Hypothalamus (tissue), 51 donors: Measurements from ENCODE around the gene CNOT11.
"Not testable (repeated sequence)": the region's sequence is repeated elsewhere in the genome, so short reads cannot be mapped to it uniquely, and the experiment has no call there.

Source experiments
- DNase-seq, 51 donors: peaks; one replicate each; lab custom pipeline; 2025; lab: John Stamatoyannopoulos, UW

CNOT11 gene

DNA sequence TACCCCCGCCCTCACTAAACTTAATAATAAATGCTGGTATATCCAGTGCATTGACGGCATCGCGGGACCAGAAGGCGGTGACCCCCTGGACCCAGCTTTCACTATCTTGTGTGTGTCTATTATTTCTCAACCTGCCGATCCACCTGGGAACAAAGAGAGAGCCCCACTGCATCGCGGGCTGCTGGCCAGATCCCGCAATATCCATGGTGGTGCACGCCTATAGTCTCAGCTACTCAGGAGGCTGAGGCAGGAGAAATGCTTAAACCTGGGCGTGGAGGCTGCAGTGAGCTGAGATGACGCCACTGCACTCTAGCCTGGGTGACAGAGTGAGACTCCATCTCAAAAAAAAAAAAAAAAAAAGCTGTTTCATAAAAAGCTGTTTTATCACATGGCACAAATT is 7.8 kb upstream of the CNOT11 start:
- not testable (repeated sequence) for DNase-seq

DNA sequence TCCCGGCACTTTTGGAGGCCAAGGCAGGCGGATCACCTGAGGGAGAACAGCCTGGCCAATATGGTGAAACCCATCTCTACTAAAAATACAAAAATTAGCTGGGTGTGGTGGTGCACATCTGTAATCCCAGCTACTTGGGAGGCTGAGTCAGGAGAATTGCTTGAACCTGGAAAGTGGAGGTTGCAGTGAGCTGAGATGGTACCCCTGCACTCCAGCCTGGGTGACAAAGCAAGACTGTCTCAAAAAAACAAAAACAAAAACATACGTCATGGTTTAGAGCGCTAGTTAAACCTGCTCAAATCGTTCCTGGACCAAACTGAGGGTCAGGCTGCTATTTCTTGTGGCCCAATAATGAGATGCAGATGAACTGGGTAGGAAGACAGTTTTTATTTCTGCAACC is 7.2 kb upstream of the CNOT11 start:
- DNase-seq: not testable (repeated sequence)

DNA sequence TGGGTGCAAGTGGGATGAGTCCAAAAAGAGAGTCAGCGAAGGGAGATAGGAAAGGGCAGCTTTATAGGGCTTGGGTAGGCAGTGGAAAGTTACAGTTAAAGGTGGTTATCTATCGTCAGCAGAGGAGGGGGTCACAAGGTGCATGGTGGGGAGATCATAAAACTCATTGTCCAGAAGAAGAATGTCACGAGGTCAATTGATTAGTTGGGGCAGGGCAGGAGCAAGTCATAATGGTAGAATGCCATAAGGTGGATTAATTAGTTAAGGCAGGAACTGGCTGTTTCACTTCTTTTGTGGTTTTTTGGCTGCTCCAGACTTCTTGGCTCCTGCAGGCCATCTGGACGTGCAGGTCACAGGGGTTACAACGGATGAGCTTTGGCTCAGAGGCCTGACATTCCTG is 3.9 kb upstream of the CNOT11 start:
- not testable (repeated sequence) for DNase-seq

DNA sequence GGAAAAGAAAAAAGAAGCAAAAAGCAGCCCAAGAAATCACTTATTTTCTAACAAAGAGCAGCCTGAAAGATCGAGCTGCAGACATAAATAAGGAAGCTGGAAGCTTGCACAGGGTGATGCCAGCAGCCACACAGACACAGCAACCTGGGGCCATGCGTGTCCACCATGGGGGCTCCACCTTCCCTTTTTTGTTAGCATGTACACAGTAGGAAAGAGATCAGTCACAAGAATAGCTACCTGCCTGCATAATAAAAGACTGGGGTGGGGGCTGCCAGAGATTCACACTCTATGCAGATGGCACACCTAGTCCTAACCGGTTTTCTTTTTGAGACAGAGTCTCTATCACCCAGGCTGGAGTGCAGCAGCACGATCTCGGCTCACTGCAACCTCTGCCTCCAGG is 2.9 kb upstream of the CNOT11 start:
- DNase-seq: no peak

DNA sequence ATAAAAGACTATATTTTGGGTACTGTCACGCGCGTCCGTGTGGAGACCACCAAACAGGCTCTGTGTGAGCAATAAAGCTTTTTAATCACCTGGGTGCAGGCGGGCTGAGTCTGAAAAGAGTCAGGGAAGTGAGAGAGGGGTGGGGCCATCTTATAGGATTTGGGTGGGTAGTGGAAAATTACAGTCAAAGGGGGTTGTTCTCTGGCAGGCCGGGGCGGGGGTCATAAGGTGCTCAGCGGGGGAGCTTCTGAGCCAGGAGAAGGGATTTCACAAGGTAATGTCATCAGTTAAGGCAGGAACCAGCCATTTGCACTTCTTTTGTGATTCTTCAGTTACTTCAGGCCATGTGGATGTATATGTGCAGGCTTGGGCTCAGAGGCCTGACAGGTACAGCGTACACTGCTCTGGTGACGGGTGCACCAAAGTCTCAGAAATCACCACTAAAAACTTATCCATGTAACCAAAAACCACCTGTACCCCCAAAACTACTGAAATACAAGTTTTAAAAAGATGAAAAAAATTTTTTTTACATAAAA is 1.4 kb upstream of the CNOT11 start:
- not testable (repeated sequence) for DNase-seq

DNA sequence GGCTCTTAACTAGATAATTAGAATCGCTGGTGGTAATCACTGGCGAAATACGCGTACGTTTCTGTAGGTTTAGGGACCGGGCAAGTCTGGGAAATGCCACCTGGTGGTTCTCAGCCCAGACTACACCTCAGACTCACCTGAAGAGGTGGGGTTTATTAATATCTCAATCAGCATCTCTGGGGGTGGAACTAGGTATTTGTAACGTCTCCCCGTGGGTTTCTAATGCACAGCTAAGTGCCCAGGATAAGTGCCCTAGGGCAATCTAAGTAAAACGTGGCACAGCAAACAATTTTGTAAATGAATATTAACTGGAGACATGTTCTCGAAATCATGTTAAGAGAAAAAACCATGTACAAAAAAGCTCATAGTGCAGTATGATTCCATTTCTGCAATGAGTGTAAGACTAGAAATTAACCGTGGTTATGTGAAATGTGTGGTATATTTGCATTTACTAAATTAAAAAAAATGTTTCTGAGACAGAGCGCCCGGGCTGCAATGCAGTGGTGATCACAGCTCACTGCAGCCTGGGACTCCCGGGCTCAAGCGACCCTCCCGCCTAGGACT is 760 bp upstream of the CNOT11 start:
- DNase-seq: peak in 2 of 51 donors; percentile 2 to 6

DNA sequence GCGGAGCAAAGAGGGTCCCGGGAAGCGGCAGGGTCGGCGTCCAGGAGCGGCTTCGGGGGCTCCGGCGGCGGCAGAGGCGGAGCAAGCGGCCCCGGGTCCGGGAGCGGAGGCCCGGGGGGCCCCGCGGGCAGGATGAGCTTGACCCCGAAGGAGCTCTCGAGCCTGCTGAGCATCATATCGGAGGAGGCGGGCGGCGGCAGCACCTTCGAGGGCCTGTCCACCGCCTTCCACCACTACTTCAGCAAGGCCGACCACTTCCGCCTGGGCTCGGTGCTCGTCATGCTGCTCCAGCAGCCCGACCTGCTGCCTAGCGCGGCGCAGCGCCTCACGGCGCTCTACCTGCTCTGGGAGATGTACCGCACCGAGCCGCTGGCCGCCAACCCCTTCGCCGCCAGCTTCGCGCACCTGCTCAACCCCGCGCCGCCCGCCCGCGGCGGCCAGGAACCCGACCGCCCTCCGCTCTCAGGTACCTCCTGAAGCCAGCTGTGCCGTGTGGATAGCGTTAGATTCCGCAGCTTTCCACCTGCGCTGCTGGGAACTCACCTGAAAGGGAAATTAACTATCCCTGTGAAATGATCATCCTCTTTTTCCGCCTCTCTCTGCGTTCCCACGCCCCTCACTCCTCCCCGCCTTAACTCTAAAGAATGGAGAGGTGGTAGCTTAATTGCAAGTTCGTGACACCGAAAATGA is 472 bp downstream of the CNOT11 start:
- peak in 22 of 51 donors; percentile 15 to 69 (median 44) for DNase-seq

DNA sequence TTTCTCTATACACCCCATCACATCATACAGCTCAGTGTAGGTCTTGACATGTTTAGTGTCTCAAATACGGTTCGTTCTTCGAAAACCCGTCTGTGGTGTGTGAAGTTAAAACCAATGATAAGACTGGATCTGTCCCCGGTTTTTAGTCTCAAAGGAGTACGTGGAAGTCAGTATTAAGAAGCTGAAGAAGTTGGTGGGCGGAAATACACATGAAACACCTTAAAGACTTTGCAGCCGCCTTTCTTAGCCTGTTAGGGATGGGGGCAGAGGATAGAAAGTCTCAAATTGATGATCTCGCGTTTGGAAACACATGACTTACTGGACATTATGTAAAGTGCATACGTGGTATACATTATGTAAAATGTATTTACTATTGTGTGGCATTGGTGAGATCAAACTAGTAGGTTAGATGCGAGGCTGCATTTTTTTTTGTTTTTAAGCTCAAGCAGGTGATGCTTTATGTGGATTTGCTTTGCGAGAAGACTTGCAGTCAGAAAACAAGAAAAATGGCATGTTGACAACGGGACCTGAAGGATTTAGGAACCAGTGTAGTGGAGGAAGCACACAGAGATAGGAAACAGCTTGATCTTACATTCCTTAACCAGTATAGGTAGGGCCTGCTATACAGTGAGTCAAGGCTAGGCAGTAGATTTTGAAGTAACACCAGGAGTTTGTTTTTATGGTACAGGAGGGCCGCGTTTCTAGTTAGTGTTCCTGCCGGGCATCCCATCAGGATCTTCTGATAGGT is 1.2 kb downstream of the CNOT11 start:
- no peak for DNase-seq

DNA sequence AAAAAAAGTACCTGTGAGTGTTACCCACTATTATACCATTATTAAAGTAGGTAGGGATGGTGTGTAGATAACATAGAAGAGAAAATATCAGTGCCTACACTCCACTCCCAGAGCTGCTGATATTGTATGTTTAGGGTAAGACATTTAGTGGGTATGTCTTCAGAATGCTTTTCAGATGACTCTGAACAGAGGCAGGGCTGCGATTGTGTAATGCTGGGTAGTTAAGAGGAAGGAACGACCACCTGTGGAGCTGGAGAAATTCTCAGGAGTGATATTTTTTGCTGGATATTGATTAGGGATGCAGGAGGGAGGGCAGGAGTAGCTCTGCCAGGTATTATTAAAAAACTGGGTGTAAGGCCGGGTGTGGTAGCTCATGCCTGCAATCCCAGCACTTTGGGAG is 2.8 kb downstream of the CNOT11 start:
- no peak for DNase-seq

DNA sequence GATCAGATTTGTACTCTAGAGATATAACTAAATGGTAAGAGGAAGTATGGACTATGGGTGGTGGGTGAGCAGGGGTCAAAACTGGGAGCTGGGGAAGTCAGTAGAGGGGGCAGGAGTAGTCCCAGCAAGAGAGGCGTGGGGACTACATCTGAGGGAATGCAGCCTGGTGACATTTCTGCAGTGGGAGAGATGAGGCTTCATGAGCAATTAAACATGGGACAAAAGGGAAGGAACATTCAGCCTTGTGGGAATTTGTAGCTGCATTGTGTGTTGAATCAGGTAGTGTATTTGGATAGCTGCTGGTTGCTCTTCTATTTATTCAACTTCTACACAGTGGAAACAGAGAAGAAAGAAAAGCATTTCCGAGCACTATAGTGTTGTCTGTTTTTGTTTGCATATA is 3.6 kb downstream of the CNOT11 start:
- DNase-seq: no peak

DNA sequence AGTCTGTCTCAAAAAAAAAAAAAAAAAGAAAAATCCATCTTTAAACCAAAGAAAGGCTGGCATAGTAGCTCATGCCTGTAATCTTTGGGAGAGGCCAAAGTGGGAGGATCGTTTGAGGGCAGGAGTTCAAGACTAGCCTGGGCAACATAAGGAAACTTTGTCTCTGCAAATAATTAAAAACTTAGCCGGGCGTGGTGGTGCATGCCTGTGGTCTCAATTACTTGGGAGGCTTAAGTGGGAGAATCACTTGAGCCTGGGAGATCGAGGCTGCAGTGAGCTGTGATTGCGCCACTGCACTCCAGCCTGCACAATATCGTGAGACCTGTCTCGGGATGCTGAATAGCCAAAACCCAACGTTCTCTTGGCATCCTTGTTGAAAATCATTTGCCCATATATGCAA is 6.1 kb downstream of the CNOT11 start:
- no peak for DNase-seq

DNA sequence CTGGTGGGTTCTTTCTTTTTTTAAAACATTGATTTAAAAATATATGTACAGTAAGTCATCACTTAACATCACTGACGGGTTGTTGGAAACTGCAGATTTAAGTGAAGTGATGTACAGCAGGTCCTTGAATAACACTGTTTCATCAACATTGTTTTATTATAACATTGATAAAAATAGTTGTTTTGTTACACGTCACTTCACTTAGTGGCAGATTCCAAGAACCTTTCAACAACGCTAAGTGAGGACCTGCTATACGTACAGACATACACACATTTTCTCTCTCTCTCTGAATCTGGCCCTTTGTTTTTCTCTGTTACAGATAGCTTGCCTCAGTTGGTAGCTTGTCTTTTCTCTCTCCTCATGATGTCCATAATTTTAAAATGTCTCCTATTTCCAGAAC is 9.5 kb downstream of the CNOT11 start:
- no peak for DNase-seq

DNA sequence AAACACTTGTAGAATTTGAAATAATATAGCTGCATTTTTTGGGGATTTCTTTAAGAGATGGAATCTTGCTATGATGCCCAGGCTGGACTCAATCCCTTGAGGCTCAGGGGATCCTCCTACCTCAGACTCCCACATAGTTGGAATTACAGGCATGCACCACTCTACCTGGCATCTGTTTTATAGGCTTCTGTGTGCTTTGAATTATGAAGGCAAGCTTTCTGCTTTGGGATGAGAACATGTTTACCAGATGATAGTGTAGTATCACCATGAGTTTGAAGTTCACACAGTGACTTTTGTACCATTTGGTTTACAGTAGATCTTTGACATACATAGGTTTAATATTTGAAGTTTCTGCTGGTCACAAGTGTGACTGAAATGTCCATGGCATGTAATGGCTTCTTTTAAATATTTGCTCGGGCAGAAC is 10.7 kb downstream of the CNOT11 start:
- DNase-seq: no peak

DNA sequence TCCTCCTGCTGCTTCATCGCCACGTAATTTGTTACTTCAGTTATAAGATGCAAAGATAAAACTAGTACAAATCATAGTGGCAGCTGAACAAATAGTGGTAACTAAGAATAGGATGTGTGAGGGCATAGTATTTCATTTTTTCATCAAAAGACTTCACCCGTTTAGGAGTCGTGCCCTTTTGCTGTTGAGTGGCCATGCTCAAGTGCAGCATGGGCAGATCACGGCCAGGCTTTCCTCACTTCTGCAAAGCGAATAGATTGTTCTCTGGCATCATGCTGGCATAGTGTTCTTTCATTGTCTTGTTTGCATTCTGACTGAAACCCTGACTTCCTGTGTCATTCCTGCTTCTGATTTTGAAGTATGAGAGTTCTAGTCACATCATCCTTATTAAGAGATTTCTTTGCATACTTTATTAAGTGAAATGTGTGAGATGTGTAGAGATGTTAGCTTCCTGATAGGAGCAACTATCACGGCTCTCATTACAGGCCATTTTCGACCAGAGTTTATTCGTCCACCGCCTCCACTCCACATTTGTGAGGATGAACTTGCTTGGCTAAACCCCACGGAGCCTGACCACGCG is 11.8 kb downstream of the CNOT11 start:
- no peak for DNase-seq

DNA sequence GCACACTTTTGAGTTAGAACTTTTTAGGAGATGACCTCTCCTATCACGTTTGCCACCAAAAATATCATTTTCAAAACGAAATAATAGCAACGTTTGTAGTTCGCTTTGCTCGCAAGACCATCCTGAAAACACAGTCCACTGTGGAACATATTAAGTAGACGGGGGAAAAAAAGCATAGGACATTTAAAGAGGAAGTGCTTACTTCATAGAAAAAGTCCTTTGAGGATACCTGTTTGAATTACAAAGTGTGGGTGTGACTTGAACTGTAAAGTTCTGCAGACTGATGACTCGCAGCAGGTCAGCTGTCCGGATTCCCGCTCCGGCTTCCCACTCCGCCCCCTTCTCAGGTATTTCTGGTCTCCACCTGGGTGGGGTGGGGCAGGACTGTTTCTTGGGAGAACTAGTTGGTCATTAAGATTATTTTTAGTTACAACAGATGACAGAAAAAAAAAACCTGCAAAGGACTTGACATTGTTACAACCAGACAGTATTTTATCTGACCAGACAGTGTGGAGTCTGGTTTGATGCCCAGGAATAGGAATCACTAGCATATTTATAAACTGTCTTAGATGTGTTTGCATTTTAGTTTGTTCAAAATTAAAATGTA is 13.3 kb downstream of the CNOT11 start:
- DNase-seq: no peak

DNA sequence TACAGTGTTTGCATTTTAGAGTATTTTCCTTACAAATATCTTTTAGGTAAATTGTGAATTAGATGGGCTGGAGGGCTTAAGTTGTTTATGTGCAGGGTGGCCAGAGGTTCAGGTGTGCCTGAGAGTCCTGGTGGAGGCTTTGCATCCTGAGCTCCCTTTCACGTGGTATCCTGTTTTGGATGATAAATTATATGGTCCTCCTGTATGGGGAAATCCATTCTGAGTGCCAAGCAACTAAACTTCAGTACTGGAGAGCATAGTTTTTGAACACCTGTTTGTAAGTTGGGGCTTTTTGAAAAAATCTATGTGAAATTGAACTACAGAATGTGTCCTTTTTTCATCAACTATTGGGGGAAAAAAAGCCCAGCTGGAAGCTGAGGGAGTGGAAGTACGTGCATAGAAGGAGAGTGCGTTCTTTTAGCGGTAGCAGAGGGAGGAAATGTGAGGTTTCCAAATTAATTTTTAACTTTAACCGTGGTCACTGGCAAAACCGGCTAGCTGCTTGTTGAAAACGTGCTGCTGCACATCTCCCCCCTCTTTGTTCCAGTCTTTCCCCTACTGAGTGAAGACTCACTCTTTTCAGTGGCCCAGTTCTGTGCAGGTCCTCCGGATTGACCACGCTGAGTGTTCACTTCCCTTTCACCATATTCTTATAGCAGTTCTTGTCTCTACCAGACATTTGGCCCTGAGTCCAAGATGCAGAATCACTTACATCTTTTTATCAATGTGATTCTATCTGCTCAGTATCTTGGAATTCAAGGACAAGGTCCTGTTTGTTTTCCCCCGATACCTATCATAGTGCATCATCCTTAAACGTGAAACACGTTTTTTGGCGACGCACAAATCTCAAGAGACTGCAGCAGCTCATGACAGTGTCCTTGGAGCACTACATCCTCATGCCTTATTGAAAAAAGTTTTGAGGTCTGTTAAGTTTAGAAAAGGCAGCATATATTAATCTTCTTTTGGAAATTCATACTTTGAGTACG is 15.3 kb downstream of the CNOT11 start:
- DNase-seq: no peak

DNA sequence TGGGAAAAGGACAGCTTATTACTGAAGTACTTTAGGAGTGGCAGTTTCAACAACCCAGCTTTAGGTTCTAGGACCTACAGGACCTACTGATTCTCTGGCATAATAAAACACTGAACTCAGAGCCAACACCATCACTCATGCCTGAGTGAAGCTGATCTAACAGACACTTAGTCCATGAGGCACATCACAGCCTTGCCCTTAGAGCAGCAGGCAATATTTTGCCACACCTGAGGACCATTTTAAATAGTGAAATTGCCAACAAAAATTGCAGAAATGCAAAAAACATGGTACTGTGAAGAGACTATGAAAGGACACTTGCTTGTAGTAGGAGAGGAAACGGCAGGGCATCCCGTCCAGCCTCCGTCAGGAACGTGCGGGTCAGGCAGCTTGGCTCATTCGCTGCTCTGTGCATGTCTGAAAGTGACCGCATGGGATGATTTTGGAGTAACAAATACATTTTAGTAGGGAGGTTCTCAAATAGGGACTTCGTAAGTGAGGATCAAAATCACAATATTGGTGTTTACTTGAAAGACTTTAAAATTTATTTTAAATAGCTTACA is 18.1 kb downstream of the CNOT11 start:
- DNase-seq: no peak

DNA sequence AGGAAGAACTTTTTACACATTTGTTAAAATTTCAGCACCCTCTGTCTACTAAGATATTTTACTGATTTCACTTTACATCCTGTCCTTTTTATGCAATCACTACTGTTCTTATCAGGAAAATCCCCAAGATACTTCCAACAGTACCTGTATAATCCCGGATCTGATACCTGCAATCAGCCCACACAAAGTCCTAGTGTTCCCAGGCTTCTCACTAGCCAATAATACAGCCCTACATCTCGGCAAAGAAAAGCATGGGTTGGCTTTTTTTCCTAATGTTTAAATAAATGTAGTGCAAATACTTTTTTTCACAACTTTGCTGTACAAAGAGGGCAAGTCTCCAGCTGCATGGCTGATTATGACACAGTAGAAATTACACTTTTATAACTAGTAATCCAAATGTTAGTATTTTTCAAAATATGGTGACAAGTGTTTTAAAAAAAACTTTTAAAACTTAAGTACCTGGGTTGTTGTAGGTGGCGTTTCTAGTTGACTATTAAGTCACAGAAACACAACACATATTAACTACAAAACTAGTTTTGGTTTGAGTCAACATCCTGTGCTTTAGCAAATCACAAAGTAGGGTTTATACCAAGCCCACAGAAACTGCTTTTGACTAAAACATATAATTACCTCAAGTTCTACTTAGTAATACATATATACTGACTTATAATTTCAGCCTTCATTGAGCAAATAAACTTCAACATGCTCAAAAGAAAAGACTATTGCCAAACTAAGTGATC is 19.5 kb downstream of the CNOT11 start:
- DNase-seq: no peak

DNA sequence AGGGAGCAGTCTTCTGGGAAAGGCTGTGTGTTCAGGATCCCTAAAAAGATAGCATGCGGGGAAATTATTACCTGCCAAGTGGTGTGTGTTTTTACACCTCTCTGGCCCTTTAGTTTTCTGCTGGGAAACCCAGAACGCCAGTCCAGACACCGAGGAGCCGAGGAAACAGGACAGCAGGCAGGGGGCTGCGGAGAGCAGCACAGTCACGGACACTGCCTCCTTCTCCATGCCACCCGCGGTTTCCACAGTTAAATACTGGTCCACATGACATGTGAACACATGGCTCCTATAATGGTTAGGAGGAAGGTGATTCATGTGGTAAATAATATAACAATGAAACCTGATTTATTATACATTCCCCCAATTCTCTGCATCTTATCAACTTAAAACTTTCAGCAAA is 20.4 kb downstream of the CNOT11 start:
- no peak for DNase-seq
